A549 (cell line): ENCODE results near the gene MTOR. TPM values are rescaled to one million over a fixed set of nuclear protein-coding genes. Genes with fewer than 3 reads are reported as not detected.

Experiments used
- ATAC-seq, 2 experiments: fragments of 200-7000 bp in 1 of 2; fragments of >200 bp in 1 of 2; cut with Nextera tagmentation in 1 of 2; cut with Tn5 transposase in 1 of 2; 3 replicates each; pipeline versions ENCODE4 v1.8.0 to v1.9.1; 2018 to 2020; ENCODE audit warnings: mild to moderate bottlenecking in 1 of 2, moderate library complexity in 1 of 2
- CTCF ChIA-PET: fragments of 300-600 bp; sonication (Branson Sonifier 250); formaldehyde crosslinking; extraction: SDS; loops from one replicate; lab custom pipeline; 2021; ENCODE audit warnings: antibody characterized with exemption, inconsistent platforms; lab: Yijun Ruan, JAX
- POLR2A ChIA-PET: fragments of 350-600 bp; formaldehyde crosslinking; extraction: SDS; loops from one replicate; lab custom pipeline; 2021; ENCODE audit warnings: antibody characterized with exemption, inconsistent platforms; lab: Yijun Ruan, JAX
- DNase-seq, 2 experiments: peaks; one replicate each; pipeline versions ENCODE4 v3.0.0 to v3.0.0-alpha.2; 2011 to 2016; ENCODE audit warnings: low read depth in 1 of 2, low spot score in 1 of 2
- FAIRE-seq: peaks from 2 replicates; lab custom pipeline; 2011; peaks lifted over from hg19 to GRCh38; lab: Jason Lieb, UNC
- H3K27ac ChIP-seq, 2 experiments: fragments of >200 bp; sonication (Bioruptor Twin); formaldehyde crosslinking; 3 replicates each; pipeline ENCODE4 v1.5.1; 2016 to 2017
- H3K4me1 ChIP-seq: fragments of >200 bp; sonication (Bioruptor Twin); formaldehyde crosslinking; 3 replicates; pipeline ENCODE4 v1.6.1; 2016
- H3K4me2 ChIP-seq: fragments of >200 bp; sonication (Bioruptor Twin); formaldehyde crosslinking; 3 replicates; pipeline ENCODE4 v1.6.1; 2016
- H3K4me3 ChIP-seq: fragments of >200 bp; sonication (Bioruptor Twin); formaldehyde crosslinking; 3 replicates; pipeline ENCODE4 v1.5.1; 2016
- H3K9me3 ChIP-seq: fragments of >200 bp; sonication (Bioruptor Twin); formaldehyde crosslinking; 3 replicates; pipeline ENCODE4 v1.6.1; 2016
- CBX8 ChIP-seq: fragments of 200-600 bp; sonication (generic); IDR thresholded peaks from 2 replicates; pipeline ENCODE4 v1.6.1; 2016
- CHD4 ChIP-seq: fragments of 200-600 bp; sonication (generic); IDR thresholded peaks from 2 replicates; pipeline ENCODE4 v1.6.1; 2016; ENCODE audit warnings: antibody characterized with exemption, mild to moderate bottlenecking, borderline replicate concordance
- EHF ChIP-seq: fragments of 250-450 bp; sonication (Bioruptor Pico); IDR thresholded peaks from 2 replicates; pipeline ENCODE4 v1.5.0; 2020; ENCODE audit warnings: mild to moderate bottlenecking
- EHMT2 ChIP-seq: fragments of 200-600 bp; sonication (generic); IDR thresholded peaks from 2 replicates; pipeline ENCODE4 v1.6.1; 2016; ENCODE audit warnings: antibody characterized with exemption, low read depth, mild to moderate bottlenecking, moderate library complexity
- ESRRA ChIP-seq: fragments of 150-350 bp; IDR thresholded peaks from 2 replicates; pipeline ENCODE4 v1.6.1; 2014; ENCODE audit warnings: mild to moderate bottlenecking, low read length, borderline replicate concordance
- FOXS1 ChIP-seq: fragments of 250-450 bp; sonication (Bioruptor Pico); IDR thresholded peaks from 2 replicates; pipeline ENCODE4 v1.5.0; 2020; ENCODE audit warnings: mild to moderate bottlenecking, moderate library complexity
- GATA3 ChIP-seq: IDR thresholded peaks from 2 replicates; pipeline ENCODE4 v1.6.1; 2012; ENCODE audit warnings: borderline replicate concordance
- HEYL ChIP-seq: fragments of 250-450 bp; sonication (Bioruptor Pico); IDR thresholded peaks from 2 replicates; pipeline ENCODE4 v1.8.0; 2021; ENCODE audit warnings: mild to moderate bottlenecking, moderate library complexity
- HOXB13 ChIP-seq: fragments of 250-450 bp; sonication (Bioruptor Pico); IDR thresholded peaks from 2 replicates; pipeline ENCODE4 v1.5.0; 2020; ENCODE audit warnings: low read depth, mild to moderate bottlenecking, moderate library complexity
- MAZ ChIP-seq: fragments of 150-350 bp; IDR thresholded peaks from 2 replicates; pipeline ENCODE4 v1.6.1; 2014; ENCODE audit warnings: antibody characterized with exemption, low read depth, low read length, borderline replicate concordance
- NPAS2 ChIP-seq: fragments of 250-450 bp; sonication (Bioruptor Pico); IDR thresholded peaks from 2 replicates; pipeline ENCODE4 v1.8.0; 2022; ENCODE audit warnings: mild to moderate bottlenecking, moderate library complexity, borderline replicate concordance
- NR3C1 ChIP-seq: fragments of >200 bp; sonication (Bioruptor Twin); formaldehyde crosslinking; IDR thresholded peaks from 3 replicates; pipeline ENCODE4 v1.6.1; 2017
- RARB ChIP-seq: fragments of 250-450 bp; sonication (Bioruptor Pico); IDR thresholded peaks from 2 replicates; pipeline ENCODE4 v1.8.0; 2021; ENCODE audit warnings: mild to moderate bottlenecking, moderate library complexity
- RNF2 ChIP-seq: fragments of 200-600 bp; sonication (generic); IDR thresholded peaks from 2 replicates; pipeline ENCODE4 v1.6.1; 2016; ENCODE audit warnings: low read depth, mild to moderate bottlenecking, antibody characterized with exemption, moderate library complexity, borderline replicate concordance
- SMC3 ChIP-seq: fragments of >200 bp; sonication (Bioruptor Twin); formaldehyde crosslinking; IDR thresholded peaks from 3 replicates; pipeline ENCODE4 v1.6.1; 2018; ENCODE audit warnings: inconsistent platforms
- SREBF2 ChIP-seq: fragments of 450-650 bp; IDR thresholded peaks from 2 replicates; pipeline ENCODE4 v1.6.1; 2014; ENCODE audit warnings: mild to moderate bottlenecking, moderate library complexity
- TP53 ChIP-seq: fragments of 250-450 bp; sonication (Bioruptor Pico); IDR thresholded peaks from 2 replicates; pipeline ENCODE4 v1.5.0; 2021; ENCODE audit warnings: mild to moderate bottlenecking, moderate library complexity
- ZC3H11A ChIP-seq: fragments of 450-650 bp; IDR thresholded peaks from 2 replicates; pipeline ENCODE4 v1.6.1; 2014; ENCODE audit warnings: antibody characterized with exemption, mild to moderate bottlenecking
- WGBS: methylation state at CpG from one replicate; pipeline ENCODE4 v1.1.6; 2017; ENCODE audit errors: missing lambda C conversion rate; 5-methylcytosine and 5-hydroxymethylcytosine counted together
- polyA plus RNA-seq, 4 experiments: library from polyadenylated mRNA; depleted of rRNA in 3 of 4; stranded (reverse); fragments of >200 nt; fragmentation: RNase III in 1 of 4; extraction: RNeasy Plus Mini Kit Qiagen cat#74134 plus additional on column Dnase treatment in 1 of 4; gene quantifications; 2 replicates in 3 of 4; 3 replicates in 1 of 4; pipeline ENCODE4 v1.2.3, GENCODE V29; 2011 to 2017
- TF ChIP-seq, protein P1 (sequence below): fragments of >200 bp; sonication (Bioruptor Twin); formaldehyde crosslinking; IDR thresholded peaks from 2 replicates; pipeline ENCODE4 v1.6.1; 2016
- TF ChIP-seq, protein P2 (sequence below): fragments of 150-350 bp; IDR thresholded peaks from 2 replicates; pipeline ENCODE4 v1.6.1; 2014; ENCODE audit warnings: low read depth, mild to moderate bottlenecking, low read length
- TF ChIP-seq, protein P3 (sequence below): IDR thresholded peaks from 2 replicates; pipeline ENCODE4 v1.6.1; 2012
- TF ChIP-seq, protein P4 (sequence below): fragments of >200 bp; sonication (Bioruptor Twin); formaldehyde crosslinking; IDR thresholded peaks from 3 replicates; pipeline ENCODE4 v1.6.1; 2016
- TF ChIP-seq, protein P5 (sequence below): fragments of >200 bp; sonication (Bioruptor Twin); formaldehyde crosslinking; IDR thresholded peaks from 3 replicates; pipeline ENCODE4 v1.5.1; 2016

Gene MTOR
- polyA plus RNA-seq, 2 of the 4 experiments (the other 2 are of a cell fraction): 15.7 to 28.5 TPM

DNA sequence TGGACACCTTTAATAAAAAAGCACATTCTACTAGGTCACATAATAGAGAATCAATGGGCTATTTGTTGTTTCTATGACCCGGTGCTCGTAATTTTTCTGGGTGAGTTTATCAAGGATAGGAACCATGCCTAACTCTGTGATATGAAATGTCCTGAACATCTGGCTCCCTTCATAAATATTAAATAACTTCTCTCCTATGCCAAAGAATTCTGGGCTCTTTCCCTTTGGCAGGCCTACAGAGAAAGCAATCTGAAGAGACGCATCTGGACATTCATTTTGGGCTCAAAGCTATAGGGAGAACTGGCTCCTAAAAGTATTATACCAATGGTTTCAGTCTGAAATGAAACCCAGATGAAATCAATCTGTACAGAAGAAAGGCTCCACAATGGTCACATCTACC lies 112.0 kb downstream of the MTOR start (continued):
- TF ChIP-seq HEYL (CRISPR knock-in tag) (no peak), NR3C1 (no peak)
- TF ChIP-seq, protein P1, sequence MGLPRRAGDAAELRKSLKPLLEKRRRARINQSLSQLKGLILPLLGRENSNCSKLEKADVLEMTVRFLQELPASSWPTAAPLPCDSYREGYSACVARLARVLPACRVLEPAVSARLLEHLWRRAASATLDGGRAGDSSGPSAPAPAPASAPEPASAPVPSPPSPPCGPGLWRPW: no peak

DNA sequence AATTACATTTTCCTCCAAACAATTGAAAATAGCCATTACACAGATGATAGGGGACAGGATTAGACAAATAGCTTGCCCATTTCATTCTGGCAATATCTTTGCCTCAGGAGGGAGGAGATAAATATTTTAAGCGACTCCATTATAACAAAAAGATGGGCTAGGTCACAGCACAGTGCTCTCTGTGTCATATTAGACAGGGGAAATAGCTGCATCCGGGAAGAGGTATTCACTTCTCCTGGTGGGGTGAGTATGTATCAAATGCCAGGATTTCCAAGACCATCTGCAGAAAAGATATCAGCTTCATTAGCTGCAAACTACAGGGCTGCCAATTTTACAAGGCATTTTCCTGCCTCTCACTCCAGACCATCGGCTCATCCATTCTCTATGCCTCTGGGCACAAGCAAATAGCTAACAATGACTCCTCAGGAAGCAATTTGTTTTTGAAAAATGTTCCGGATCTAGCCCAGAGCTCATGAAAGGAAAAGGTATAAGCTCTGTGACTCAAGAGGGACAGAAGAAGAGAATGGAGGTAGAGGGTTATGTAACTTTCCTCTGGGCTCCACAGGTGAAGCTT lies 115.1 kb downstream of the MTOR start:
- DNase-seq (no peak), ATAC-seq (no peak), FAIRE-seq (no peak)
- no peaks in the 10 kb centered on the region for H3K4me1 ChIP-seq
- TF ChIP-seq FOXS1 (CRISPR knock-in tag) (no peak), EHF (CRISPR knock-in tag) (no peak), SMC3 (no peak)
- TF ChIP-seq, protein P2, sequence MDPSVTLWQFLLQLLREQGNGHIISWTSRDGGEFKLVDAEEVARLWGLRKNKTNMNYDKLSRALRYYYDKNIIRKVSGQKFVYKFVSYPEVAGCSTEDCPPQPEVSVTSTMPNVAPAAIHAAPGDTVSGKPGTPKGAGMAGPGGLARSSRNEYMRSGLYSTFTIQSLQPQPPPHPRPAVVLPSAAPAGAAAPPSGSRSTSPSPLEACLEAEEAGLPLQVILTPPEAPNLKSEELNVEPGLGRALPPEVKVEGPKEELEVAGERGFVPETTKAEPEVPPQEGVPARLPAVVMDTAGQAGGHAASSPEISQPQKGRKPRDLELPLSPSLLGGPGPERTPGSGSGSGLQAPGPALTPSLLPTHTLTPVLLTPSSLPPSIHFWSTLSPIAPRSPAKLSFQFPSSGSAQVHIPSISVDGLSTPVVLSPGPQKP: no peak
- TF ChIP-seq, protein P3, sequence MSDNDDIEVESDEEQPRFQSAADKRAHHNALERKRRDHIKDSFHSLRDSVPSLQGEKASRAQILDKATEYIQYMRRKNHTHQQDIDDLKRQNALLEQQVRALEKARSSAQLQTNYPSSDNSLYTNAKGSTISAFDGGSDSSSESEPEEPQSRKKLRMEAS: no peak
- ChIA-PET POLR2A (no interaction called here), CTCF (interaction anchor here (1.1 to 2.4 kb wide), 2 partner anchors 109 to 495 kb away, joined by 3 to 6 read pairs; no protein-coding TSS in a partner anchor)
- H3K9me3 ChIP-seq: no peaks in the 10 kb centered on the region
- no peak overlapping the region for H3K4me2 ChIP-seq
- H3K27ac ChIP-seq: no peak overlapping the region
- H3K4me3 ChIP-seq: no peak overlapping the region
- WGBS: 63% methylated on average over 4 of the region's 4 CpGs

DNA sequence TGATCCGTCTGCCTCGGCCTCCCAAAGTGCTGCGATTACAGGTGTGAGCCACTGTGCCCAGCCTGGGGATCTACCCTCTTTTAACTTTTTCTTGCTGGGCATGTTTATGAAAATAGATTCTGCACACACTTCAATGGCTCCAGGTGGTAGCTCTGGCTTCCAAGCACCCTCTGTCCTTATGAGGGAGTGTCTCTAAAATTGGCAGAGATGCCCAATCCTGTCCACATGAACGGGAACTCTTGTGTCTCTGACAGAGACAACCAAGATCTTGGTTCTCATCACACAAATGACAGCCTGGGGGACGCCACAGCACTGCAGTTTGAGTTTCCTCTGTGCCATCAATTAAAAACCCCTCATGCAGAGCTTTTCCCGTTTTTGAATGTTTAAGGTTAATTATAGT lies 116.6 kb downstream of the MTOR start:
- no peak overlapping the region for H3K4me3 ChIP-seq
- ATAC-seq: no peak
- no peak for TF ChIP-seq TP53 (CRISPR knock-in tag)
- no peak for TF ChIP-seq CBX8
- TF ChIP-seq GATA3: no peak
- no peak for TF ChIP-seq SREBF2
- TF ChIP-seq ESRRA: no peak
- TF ChIP-seq CHD4: no peak
- TF ChIP-seq, protein P4, sequence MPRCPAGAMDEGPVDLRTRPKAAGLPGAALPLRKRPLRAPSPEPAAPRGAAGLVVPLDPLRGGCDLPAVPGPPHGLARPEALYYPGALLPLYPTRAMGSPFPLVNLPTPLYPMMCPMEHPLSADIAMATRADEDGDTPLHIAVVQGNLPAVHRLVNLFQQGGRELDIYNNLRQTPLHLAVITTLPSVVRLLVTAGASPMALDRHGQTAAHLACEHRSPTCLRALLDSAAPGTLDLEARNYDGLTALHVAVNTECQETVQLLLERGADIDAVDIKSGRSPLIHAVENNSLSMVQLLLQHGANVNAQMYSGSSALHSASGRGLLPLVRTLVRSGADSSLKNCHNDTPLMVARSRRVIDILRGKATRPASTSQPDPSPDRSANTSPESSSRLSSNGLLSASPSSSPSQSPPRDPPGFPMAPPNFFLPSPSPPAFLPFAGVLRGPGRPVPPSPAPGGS: no peak
- TF ChIP-seq MAZ: no peak
- no peak for TF ChIP-seq ZC3H11A
- no peak for TF ChIP-seq HOXB13
- TF ChIP-seq, protein P1: no peak
- TF ChIP-seq, protein P5, sequence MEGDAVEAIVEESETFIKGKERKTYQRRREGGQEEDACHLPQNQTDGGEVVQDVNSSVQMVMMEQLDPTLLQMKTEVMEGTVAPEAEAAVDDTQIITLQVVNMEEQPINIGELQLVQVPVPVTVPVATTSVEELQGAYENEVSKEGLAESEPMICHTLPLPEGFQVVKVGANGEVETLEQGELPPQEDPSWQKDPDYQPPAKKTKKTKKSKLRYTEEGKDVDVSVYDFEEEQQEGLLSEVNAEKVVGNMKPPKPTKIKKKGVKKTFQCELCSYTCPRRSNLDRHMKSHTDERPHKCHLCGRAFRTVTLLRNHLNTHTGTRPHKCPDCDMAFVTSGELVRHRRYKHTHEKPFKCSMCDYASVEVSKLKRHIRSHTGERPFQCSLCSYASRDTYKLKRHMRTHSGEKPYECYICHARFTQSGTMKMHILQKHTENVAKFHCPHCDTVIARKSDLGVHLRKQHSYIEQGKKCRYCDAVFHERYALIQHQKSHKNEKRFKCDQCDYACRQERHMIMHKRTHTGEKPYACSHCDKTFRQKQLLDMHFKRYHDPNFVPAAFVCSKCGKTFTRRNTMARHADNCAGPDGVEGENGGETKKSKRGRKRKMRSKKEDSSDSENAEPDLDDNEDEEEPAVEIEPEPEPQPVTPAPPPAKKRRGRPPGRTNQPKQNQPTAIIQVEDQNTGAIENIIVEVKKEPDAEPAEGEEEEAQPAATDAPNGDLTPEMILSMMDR: no peak
- TF ChIP-seq NPAS2 (CRISPR knock-in tag): no peak
- no peak for TF ChIP-seq FOXS1 (CRISPR knock-in tag)
- no peak for TF ChIP-seq SMC3
- TF ChIP-seq RARB: no peak
- no peak for TF ChIP-seq RNF2
- TF ChIP-seq HEYL (CRISPR knock-in tag): no peak
- no peak for TF ChIP-seq EHMT2
- TF ChIP-seq, all 56 proteins: peak for 0
- 92% methylated on average over 6 of the region's 6 CpGs for WGBS
- CTCF ChIA-PET: interaction anchor here (0.8 to 2.4 kb wide), 2 partner anchors 16 to 108 kb away, joined by 3 to 6 read pairs; no protein-coding TSS in a partner anchor
- POLR2A ChIA-PET: no interaction called here
- H3K9me3 ChIP-seq: no peaks in the 10 kb centered on the region
- no peak overlapping the region for H3K4me2 ChIP-seq
- H3K27ac ChIP-seq: no peak overlapping the region
- H3K4me1 ChIP-seq: no peaks in the 10 kb centered on the region
- DNase-seq (no peak), FAIRE-seq (no peak)
